GM21515 (cell line): ENCODE results near the gene ZNF584.
A peak's percentile ranks its signal among the peaks of the same experiment; 100 is the strongest.

Experiments
- ATAC-seq: cut with Tn5 transposase; IDR thresholded peaks from one replicate; pipeline ENCODE4 v1.9.1; 2021; ENCODE audit not compliant: unreplicated experiment

Gene ZNF584

GRCh38 chr19:58385891-58386575, 22.4 kb upstream of the ZNF584 start:
- ATAC-seq, result peak; percentile 15

- peak; percentile 76 for ATAC-seq
Observed at GRCh38 chr19:58386576-58387337, 21.7 kb upstream of the ZNF584 start, which contains the start of gene RPS5. Gene RPS5, plus strand, starts transcription at chr19:58387269. Its CDS starts 869 bp downstream, at chr19:58388138.

- ATAC-seq, result no peak
Observed at GRCh38 chr19:58387338-58388174, 20.9 kb upstream of the ZNF584 start.

DNA sequence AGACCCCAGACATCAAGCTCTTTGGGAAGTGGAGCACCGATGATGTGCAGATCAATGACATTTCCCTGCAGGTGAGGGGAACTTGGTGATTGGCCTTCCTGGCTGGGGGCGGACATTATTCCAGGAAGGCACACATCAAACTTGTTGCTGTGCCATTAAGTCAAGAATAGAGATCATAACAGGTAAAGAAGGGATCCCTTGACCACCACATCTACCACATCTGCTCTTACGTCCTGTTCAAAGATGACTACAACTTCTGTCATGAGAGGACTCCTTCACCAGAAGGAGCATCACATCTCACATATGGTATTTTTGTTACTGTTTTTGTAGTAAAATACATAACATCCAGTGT, 20.3 kb upstream of the ZNF584 start:
- no peak for ATAC-seq

GRCh38 chr19:58392945-58393724, 15.3 kb upstream of the ZNF584 start:
- ATAC-seq, result no peak

DNA sequence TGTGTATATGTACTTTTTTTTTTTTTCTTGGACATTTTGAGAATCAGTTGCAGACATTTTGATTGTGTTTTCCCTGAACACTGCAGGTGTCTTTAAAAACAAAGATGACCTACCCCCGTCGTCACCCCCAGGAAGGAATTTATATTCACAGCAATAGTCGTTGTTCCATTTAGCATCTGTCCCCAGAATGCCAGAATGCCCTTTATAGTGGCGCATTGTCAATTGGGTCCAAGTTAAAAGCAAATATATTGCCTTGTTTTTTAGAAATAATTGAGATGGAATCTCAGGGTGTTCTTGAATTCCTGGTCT, 14.8 kb upstream of the ZNF584 start:
- no peak for ATAC-seq

DNA sequence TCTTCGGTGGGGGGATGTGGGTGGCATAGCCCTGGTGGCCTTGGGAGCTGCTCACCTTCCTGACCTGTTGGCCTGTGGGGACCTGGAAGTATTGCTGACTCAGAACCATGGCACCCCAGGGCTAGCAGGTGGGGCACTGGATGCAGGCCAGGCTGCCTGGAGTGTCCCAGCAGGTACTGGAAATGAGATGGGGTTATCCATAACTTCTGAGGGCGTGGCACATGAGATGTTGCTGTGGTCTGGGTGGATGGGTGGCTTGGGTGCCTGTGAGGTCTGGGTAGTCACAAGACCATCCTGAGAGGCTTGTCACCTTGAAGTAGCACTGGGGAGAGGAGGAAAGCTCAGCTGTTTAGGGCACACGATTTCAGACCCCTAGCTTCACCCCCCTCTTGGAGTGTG, 13.6 kb upstream of the ZNF584 start:
- no peak for ATAC-seq

DNA sequence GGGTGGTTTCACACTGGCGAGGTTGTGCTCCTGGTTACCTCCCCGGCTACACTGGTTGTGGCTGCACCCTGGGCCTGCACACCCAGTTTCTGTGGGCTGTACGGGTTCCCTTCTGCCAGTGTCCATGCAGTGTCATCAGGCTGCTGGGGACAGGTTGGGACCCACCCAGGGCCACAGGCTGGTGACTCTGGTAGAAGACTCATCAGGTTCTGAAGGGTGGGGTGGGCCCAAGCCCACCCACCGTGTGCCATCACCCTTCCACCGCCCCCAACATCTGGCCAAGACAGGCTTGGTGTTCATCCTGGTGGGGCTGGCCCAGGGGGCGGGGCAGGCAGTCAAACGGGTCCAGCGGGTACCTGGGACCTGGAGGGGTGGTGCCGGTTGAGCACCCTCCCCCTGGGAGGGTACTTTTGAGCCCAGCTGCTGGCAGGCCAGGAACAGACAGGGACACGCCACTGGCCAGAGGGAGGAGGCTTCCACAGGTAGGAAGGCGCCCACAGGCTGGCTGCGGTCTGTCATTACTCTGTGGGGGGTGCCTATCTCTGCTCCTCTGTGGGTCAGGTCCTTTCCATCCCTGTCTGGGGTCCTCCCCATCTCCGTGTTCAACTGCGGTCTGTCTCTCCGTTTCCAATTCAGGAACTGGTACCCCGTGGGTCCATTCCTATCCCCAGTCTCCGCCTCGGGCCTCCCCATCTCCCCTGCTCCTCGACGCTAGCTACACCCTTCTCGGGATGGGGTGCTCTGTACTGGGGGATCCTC, 13.1 kb upstream of the ZNF584 start, which contains the start of gene RNF225:
Gene RNF225 (plus strand): TSS at position 437 of the 759 bp plus-strand sequence. CDS start 434 bp downstream, outside the sequence.
- ATAC-seq, result no peak

DNA sequence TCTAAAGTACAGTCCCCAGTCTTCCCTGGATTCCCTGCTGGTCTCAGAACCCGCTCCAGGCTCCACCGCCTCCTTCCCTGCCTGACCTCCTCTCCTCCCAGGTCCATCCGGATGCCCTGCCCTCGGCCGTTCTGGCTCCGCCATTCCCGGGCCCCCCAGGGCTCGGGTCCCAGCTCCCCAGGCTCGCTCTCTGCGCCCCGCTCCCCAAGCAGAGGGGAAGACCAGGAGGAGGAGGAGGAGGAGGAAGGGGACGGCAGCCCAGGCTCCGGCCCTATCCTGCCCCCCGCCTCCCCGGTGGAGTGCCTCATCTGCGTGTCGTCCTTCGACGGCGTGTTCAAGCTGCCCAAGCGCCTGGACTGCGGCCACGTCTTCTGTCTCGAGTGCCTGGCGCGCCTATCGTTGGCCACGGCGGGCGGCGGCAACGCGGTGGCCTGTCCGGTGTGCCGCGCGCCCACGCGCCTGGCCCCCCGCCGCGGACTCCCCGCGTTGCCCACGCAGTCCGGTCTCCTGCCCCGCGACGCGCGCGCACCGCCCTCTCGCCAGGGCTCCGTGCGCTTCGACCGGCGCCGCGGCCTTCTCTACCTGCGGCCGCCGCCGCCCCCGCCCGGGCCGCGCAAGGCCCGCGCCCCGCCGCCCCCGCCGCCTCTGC, 12.3 kb upstream of the ZNF584 start:
- ATAC-seq, result no peak

DNA sequence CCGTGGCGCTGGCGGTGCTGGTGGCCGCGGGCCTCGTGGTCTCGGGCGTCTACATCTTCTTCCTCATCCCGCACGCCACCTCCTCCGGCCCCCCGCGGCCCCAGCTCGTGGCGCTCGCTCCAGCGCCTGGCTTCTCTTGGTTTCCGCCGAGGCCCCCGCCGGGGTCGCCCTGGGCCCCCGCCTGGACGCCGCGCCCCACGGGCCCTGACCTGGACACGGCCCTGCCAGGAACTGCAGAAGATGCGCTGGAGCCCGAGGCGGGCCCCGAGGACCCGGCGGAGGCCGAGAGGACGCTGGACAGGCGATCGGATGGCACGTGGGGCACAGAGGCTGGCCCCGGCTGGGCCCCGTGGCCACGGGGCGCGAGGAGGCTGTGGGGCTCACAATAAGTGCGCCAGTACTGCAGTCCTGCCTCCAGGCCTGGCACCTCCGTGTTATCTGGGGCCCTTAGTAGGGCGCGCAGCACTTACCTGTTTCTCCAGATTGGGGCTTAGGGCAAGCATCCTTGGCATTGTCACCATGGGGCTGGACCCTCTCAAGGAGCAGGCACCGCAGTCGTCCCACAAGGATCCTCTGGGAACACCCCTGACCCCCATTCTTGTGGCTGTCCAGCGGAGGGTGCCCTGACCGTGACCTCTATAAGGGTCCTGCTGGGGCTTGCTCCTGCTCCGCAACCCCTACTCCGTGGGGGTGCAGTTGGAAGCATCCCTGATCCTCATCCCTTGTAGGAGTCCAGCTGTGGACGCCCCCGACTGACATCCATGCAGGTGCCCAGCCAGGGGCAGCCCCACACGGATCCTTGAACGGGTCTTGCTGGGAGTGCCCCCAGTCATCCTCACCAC, 11.5 kb upstream of the ZNF584 start:
- ATAC-seq, result no peak

DNA sequence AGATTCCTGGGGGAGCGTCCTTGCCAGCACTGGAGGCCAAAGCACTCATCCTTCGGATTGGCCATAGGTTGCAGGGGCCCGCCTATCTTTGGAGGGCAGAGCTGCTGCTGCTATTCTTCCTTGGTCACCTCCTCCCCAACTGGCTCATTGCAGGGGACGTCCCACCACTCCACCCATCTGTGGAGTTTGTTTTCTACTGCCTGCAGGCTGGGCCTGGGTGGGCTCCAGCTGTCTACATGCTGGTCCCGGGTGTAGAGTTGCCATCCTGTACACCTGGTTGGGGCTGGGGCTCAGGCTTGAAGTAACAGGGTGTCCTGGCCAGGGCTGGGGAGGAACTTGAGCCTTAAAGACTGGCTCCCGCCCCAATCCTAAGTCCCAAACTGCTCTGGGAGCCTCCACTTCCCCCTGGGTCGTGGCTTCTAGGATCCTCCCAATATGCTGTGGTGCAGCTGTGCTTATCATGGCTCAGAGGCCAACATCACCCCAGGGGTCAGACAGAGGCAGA, 10.9 kb upstream of the ZNF584 start:
- ATAC-seq, result no peak

DNA sequence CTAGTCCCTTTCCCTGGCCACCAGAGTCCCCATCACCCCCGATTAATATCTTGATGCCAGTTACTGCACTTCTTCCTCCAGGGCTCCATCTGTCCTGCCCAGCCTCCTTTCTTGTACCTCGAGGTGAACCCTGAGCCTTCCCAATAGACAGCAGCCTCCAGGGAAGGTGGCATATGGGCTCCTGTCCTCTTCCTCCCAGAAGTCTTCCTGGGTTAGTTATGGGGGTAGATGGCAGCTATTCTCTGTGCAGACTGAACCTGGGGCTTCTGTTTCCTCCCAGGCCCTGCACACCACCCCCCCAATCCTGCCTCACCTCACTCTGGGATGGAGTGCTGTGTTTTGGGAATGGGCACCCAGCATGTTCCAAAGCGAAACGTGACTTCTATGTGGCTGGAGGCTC, 10.4 kb upstream of the ZNF584 start:
- ATAC-seq, result no peak

GRCh38 chr19:58398545-58398944, 9.9 kb upstream of the ZNF584 start:
- no peak for ATAC-seq

GRCh38 chr19:58399903-58400302, 8.5 kb upstream of the ZNF584 start:
- ATAC-seq, result no peak

DNA sequence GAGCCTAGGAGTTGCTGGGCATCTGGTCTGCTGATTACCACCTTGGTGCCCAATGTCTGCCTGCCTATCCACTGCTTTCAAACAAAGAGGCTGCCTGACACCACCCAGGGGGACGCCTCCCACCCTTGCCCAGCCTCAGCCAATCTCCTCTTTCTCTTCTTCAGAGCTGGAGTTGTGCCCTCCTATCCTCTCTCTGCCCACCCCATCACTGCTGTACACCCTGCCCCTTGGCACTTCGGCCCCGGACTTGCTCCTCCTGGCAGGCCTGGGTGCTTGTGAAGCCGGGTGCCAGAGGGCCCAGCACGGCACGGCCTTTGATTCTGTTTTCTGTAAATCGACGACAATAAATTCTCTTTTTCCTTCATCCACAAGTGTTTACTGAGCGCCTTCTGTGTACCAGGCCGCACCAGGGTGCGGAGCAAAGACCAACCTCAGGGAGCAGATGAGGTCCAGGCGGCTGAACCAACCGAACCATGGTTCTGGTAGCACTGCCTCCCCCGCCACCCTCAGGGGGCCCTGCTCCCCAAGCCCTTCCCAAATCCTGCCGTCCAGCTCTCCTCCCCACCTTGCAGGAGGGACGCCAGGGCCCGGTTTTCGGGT, 8.0 kb upstream of the ZNF584 start:
- ATAC-seq, result no peak

GRCh38 chr19:58400916-58401839, 7.3 kb upstream of the ZNF584 start:
- peak; percentile 96 for ATAC-seq

DNA sequence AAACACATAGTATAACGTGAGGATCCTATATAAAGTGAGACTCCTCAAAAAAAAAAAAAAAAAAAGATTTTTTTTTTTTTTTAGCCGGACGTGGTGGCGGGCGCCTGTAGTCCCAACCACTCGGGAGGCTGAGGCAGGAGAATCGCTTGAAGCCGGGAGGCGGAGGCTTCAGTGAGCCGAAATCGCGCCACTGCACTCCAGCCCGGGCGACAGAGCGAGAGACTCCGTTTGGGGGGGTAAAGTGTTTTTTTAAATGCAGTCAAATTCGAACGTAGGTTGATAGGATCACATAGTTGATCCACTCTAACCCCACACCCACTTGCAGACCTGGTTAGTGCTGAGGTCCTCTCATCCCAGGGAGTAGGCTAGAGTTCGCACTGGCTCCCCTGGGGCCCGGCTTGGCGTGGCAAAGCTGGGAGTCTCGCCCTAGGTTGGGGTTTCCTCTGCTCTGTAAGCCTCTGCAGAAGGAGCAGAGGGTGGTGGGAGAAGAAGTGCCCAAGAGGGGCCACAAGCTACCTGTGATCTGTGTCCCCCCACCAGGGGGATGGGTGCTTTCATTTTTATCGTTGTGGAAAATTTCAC, 6.5 kb upstream of the ZNF584 start:
- ATAC-seq, result no peak
